ENCODE data around the gene C12orf60.

C12orf60 gene

GRCh38 chr12:14767617-14768016 is 35.9 kb upstream of the C12orf60 start:
- no peak overlapping the region for H3K27ac ChIP-seq (ENCODE audit: insufficient read depth in 1 of 2, low read depth in 1 of 2, low read length in 2 of 2, poor library complexity in 1 of 2, severe bottlenecking in 2 of 2)
- POLR2A ChIA-PET, result interaction anchor here (0.7 kb wide), 1 partner anchor 1494 kb away, joined by 3 read pairs; no protein-coding TSS in a partner anchor

GRCh38 chr12:14768823-14769405 is 34.6 kb upstream of the C12orf60 start:
- peak in 1 of 3 donors; percentile 27 for DNase-seq
- peak overlapping the region; percentile 54 to 97 (median 85) for H3K4me3 ChIP-seq (ENCODE audit: control insufficient read depth in 1 of 7, extremely low read depth in 1 of 7, insufficient read depth in 4 of 7, low read depth in 2 of 7, low read length in 6 of 7)
- WGBS (ENCODE audit: insufficient coverage), result 75% methylated on average over 10 of the region's 16 CpGs

More at GRCh38 chr12:14767617-14768016, 35.9 kb upstream of the C12orf60 start:
- H3K9me3 ChIP-seq (ENCODE audit: control extremely low read depth in 1 of 5, control insufficient read depth in 4 of 5, insufficient read depth in 2 of 5, low read depth in 1 of 5, low read length in 4 of 5), result peaks cover 0 to 2% (median 0%) of the 10 kb centered on the region in 5 experiments
- H3K4me3 ChIP-seq (ENCODE audit: control insufficient read depth in 1 of 7, extremely low read depth in 1 of 7, insufficient read depth in 4 of 7, low read depth in 2 of 7, low read length in 6 of 7), result no peak overlapping the region
- peaks cover 0 to 5% (median 1%) of the 10 kb centered on the region in 4 experiments for H3K36me3 ChIP-seq (ENCODE audit: control insufficient read depth in 4 of 4, insufficient read depth in 4 of 4, low read length in 3 of 4)
- CTCF ChIA-PET, result no interaction called here
- DNase-seq, result no peak
- no peaks in the 10 kb centered on the region for H3K27me3 ChIP-seq (replicated peaks in 2 of 5; ENCODE audit: control insufficient read depth in 4 of 5, insufficient read depth in 5 of 5, low read length in 4 of 5)
- H3K4me1 ChIP-seq (ENCODE audit: control extremely low read depth in 1 of 4, control insufficient read depth in 4 of 4, insufficient read depth in 4 of 4, low read length in 3 of 4), result peaks cover 8 to 34% (median 22%) of the 10 kb centered on the region in 4 experiments
- no CpG with 5 or more reads among the region's 1 CpG for WGBS (ENCODE audit: insufficient coverage)

GRCh38 chr12:14769466-14769968 is 34.0 kb upstream of the C12orf60 start:
- H3K27ac ChIP-seq (ENCODE audit: insufficient read depth in 1 of 2, low read depth in 1 of 2, low read length in 2 of 2, poor library complexity in 1 of 2, severe bottlenecking in 2 of 2), result peak overlapping the region in 1 of 2 experiments; percentile 83
- H3K4me1 ChIP-seq (ENCODE audit: control extremely low read depth in 1 of 4, control insufficient read depth in 4 of 4, insufficient read depth in 4 of 4, low read length in 3 of 4), result peaks cover 11 to 43% (median 29%) of the 10 kb centered on the region in 4 experiments
- H3K27me3 ChIP-seq (replicated peaks in 2 of 5; ENCODE audit: control insufficient read depth in 4 of 5, insufficient read depth in 5 of 5, low read length in 4 of 5), result no peaks in the 10 kb centered on the region
- DNase-seq, result peak in 1 of 3 donors; percentile 68
- POLR2A ChIA-PET, result interaction anchor here (0.7 kb wide), 1 partner anchor 23 kb away, joined by 4 read pairs; no protein-coding TSS in a partner anchor
- under 1% methylated on average over 23 of the region's 26 CpGs for WGBS (ENCODE audit: insufficient coverage)
- H3K9me3 ChIP-seq (ENCODE audit: control extremely low read depth in 1 of 5, control insufficient read depth in 4 of 5, insufficient read depth in 2 of 5, low read depth in 1 of 5, low read length in 4 of 5), result peaks cover 0 to 2% (median 0%) of the 10 kb centered on the region in 5 experiments
- CTCF ChIA-PET, result interaction anchor here (0.8 to 8.6 kb wide), 9 partner anchors 12 to 452 kb away, joined by 3 to 64 read pairs (median 6); partner anchors contain the start of genes C12orf60, RERG and WBP11
- H3K36me3 ChIP-seq (ENCODE audit: control insufficient read depth in 4 of 4, insufficient read depth in 4 of 4, low read length in 3 of 4), result peaks cover 0 to 5% (median 1%) of the 10 kb centered on the region in 4 experiments
- peak overlapping the region; percentile 54 to 97 (median 85) for H3K4me3 ChIP-seq (ENCODE audit: control insufficient read depth in 1 of 7, extremely low read depth in 1 of 7, insufficient read depth in 4 of 7, low read depth in 2 of 7, low read length in 6 of 7)

More at GRCh38 chr12:14768823-14769405, 34.6 kb upstream of the C12orf60 start:
- POLR2A ChIA-PET, result no interaction called here
- H3K27ac ChIP-seq (ENCODE audit: insufficient read depth in 1 of 2, low read depth in 1 of 2, low read length in 2 of 2, poor library complexity in 1 of 2, severe bottlenecking in 2 of 2), result peak overlapping the region in 1 of 2 experiments; percentile 83
- no peaks in the 10 kb centered on the region for H3K27me3 ChIP-seq (replicated peaks in 2 of 5; ENCODE audit: control insufficient read depth in 4 of 5, insufficient read depth in 5 of 5, low read length in 4 of 5)
- CTCF ChIA-PET, result interaction anchor here (1.2 to 8.6 kb wide), 4 partner anchors 24 to 170 kb away, joined by 3 to 64 read pairs (median 6); partner anchors contain the start of genes C12orf60 and WBP11
- peaks cover 11 to 42% (median 29%) of the 10 kb centered on the region in 4 experiments for H3K4me1 ChIP-seq (ENCODE audit: control extremely low read depth in 1 of 4, control insufficient read depth in 4 of 4, insufficient read depth in 4 of 4, low read length in 3 of 4)
- H3K9me3 ChIP-seq (ENCODE audit: control extremely low read depth in 1 of 5, control insufficient read depth in 4 of 5, insufficient read depth in 2 of 5, low read depth in 1 of 5, low read length in 4 of 5), result peaks cover 0 to 2% (median 0%) of the 10 kb centered on the region in 5 experiments
- peaks cover 0 to 5% (median 1%) of the 10 kb centered on the region in 4 experiments for H3K36me3 ChIP-seq (ENCODE audit: control insufficient read depth in 4 of 4, insufficient read depth in 4 of 4, low read length in 3 of 4)

- 0% methylated on average over 38 of the region's 38 CpGs for WGBS (ENCODE audit: insufficient coverage)
- Histone ChIP-seq H3K4me3 (ENCODE audit: control insufficient read depth in 1 of 7, extremely low read depth in 1 of 7, insufficient read depth in 4 of 7, low read depth in 2 of 7, low read length in 6 of 7) (peak overlapping the region; percentile 54 to 97 (median 85)), H3K9me3 (ENCODE audit: control extremely low read depth in 1 of 5, control insufficient read depth in 4 of 5, insufficient read depth in 2 of 5, low read depth in 1 of 5, low read length in 4 of 5) (peaks cover 0 to 2% (median 0%) of the 10 kb centered on the region in 5 experiments), H3K27ac (ENCODE audit: insufficient read depth in 1 of 2, low read depth in 1 of 2, low read length in 2 of 2, poor library complexity in 1 of 2, severe bottlenecking in 2 of 2) (peak overlapping the region; percentile 61 to 83), H3K36me3 (ENCODE audit: control insufficient read depth in 4 of 4, insufficient read depth in 4 of 4, low read length in 3 of 4) (peaks cover 0 to 5% (median 1%) of the 10 kb centered on the region in 4 experiments), H3K27me3 (replicated peaks in 2 of 5; ENCODE audit: control insufficient read depth in 4 of 5, insufficient read depth in 5 of 5, low read length in 4 of 5) (no peaks in the 10 kb centered on the region), H3K4me1 (ENCODE audit: control extremely low read depth in 1 of 4, control insufficient read depth in 4 of 4, insufficient read depth in 4 of 4, low read length in 3 of 4) (peaks cover 11 to 48% (median 33%) of the 10 kb centered on the region in 4 experiments)
- DNase-seq, result peak; percentile 87 to 92 (median 91)
- ChIA-PET POLR2A (interaction anchor here (0.7 kb wide), 1 partner anchor 23 kb away, joined by 4 read pairs; no protein-coding TSS in a partner anchor), CTCF (interaction anchor here (0.8 to 8.6 kb wide), 10 partner anchors 11 to 452 kb away, joined by 3 to 64 read pairs (median 6); partner anchors contain the start of genes C12orf60, RERG and WBP11)
Measured at GRCh38 chr12:14769969-14770495, 33.4 kb upstream of the C12orf60 start.

- peak; percentile 91 to 93 (median 93) for DNase-seq
- ChIA-PET CTCF (interaction anchor here (0.8 to 8.6 kb wide), 13 partner anchors 10 to 533 kb away, joined by 3 to 64 read pairs (median 3); partner anchors contain the start of genes C12orf60, RERG and WBP11), POLR2A (interaction anchor here (0.7 to 1.0 kb wide), 4 partner anchors 11 to 185 kb away, joined by 3 to 4 read pairs (median 4); no protein-coding TSS in a partner anchor)
- peaks cover 0 to 5% (median 1%) of the 10 kb centered on the region in 4 experiments for H3K36me3 ChIP-seq (ENCODE audit: control insufficient read depth in 4 of 4, insufficient read depth in 4 of 4, low read length in 3 of 4)
- no peaks in the 10 kb centered on the region for H3K27me3 ChIP-seq (replicated peaks in 2 of 5; ENCODE audit: control insufficient read depth in 4 of 5, insufficient read depth in 5 of 5, low read length in 4 of 5)
- H3K4me1 ChIP-seq (ENCODE audit: control extremely low read depth in 1 of 4, control insufficient read depth in 4 of 4, insufficient read depth in 4 of 4, low read length in 3 of 4), result peaks cover 16 to 56% (median 40%) of the 10 kb centered on the region in 4 experiments
- no peaks in the 10 kb centered on the region for H3K9me3 ChIP-seq (ENCODE audit: control extremely low read depth in 1 of 5, control insufficient read depth in 4 of 5, insufficient read depth in 2 of 5, low read depth in 1 of 5, low read length in 4 of 5)
- under 1% methylated on average over 55 of the region's 56 CpGs for WGBS (ENCODE audit: insufficient coverage)
- peak overlapping the region; percentile 61 to 83 for H3K27ac ChIP-seq (ENCODE audit: insufficient read depth in 1 of 2, low read depth in 1 of 2, low read length in 2 of 2, poor library complexity in 1 of 2, severe bottlenecking in 2 of 2)
- peak overlapping the region; percentile 54 to 97 (median 85) for H3K4me3 ChIP-seq (ENCODE audit: control insufficient read depth in 1 of 7, extremely low read depth in 1 of 7, insufficient read depth in 4 of 7, low read depth in 2 of 7, low read length in 6 of 7)
Measured at GRCh38 chr12:14770496-14771461, 32.7 kb upstream of the C12orf60 start.

GRCh38 chr12:14771651-14772137 is 31.8 kb upstream of the C12orf60 start:
- DNase-seq, result peak; percentile 28 to 54 (median 53)
- ChIA-PET CTCF (interaction anchor here (1.0 to 8.6 kb wide), 10 partner anchors 12 to 534 kb away, joined by 3 to 64 read pairs (median 4); partner anchors contain the start of genes C12orf60, RERG and WBP11), POLR2A (interaction anchor here (0.8 to 1.0 kb wide), 3 partner anchors 10 to 184 kb away, joined by 3 to 4 read pairs (median 3); no protein-coding TSS in a partner anchor)
- Histone ChIP-seq H3K9me3 (ENCODE audit: control extremely low read depth in 1 of 5, control insufficient read depth in 4 of 5, insufficient read depth in 2 of 5, low read depth in 1 of 5, low read length in 4 of 5) (no peaks in the 10 kb centered on the region), H3K27me3 (replicated peaks in 2 of 5; ENCODE audit: control insufficient read depth in 4 of 5, insufficient read depth in 5 of 5, low read length in 4 of 5) (no peaks in the 10 kb centered on the region), H3K27ac (ENCODE audit: insufficient read depth in 1 of 2, low read depth in 1 of 2, low read length in 2 of 2, poor library complexity in 1 of 2, severe bottlenecking in 2 of 2) (peak overlapping the region in 1 of 2 experiments; percentile 83), H3K36me3 (ENCODE audit: control insufficient read depth in 4 of 4, insufficient read depth in 4 of 4, low read length in 3 of 4) (peaks cover 0 to 5% (median 1%) of the 10 kb centered on the region in 4 experiments), H3K4me3 (ENCODE audit: control insufficient read depth in 1 of 7, extremely low read depth in 1 of 7, insufficient read depth in 4 of 7, low read depth in 2 of 7, low read length in 6 of 7) (peak overlapping the region in 6 of 7 experiments; percentile 40 to 97 (median 84)), H3K4me1 (ENCODE audit: control extremely low read depth in 1 of 4, control insufficient read depth in 4 of 4, insufficient read depth in 4 of 4, low read length in 3 of 4) (peaks cover 17 to 61% (median 43%) of the 10 kb centered on the region in 4 experiments)
- WGBS (ENCODE audit: insufficient coverage), result 50% methylated on average over 1 of the region's 6 CpGs

Measured in common myeloid progenitor, CD34-positive (primary cell).